ENCODE measurements around the gene PCDHGC4.

GRCh38 chr5:141513627-141514329, 28.9 kb downstream of the PCDHGC4 start:
- TF ChIP-seq, protein P1, sequence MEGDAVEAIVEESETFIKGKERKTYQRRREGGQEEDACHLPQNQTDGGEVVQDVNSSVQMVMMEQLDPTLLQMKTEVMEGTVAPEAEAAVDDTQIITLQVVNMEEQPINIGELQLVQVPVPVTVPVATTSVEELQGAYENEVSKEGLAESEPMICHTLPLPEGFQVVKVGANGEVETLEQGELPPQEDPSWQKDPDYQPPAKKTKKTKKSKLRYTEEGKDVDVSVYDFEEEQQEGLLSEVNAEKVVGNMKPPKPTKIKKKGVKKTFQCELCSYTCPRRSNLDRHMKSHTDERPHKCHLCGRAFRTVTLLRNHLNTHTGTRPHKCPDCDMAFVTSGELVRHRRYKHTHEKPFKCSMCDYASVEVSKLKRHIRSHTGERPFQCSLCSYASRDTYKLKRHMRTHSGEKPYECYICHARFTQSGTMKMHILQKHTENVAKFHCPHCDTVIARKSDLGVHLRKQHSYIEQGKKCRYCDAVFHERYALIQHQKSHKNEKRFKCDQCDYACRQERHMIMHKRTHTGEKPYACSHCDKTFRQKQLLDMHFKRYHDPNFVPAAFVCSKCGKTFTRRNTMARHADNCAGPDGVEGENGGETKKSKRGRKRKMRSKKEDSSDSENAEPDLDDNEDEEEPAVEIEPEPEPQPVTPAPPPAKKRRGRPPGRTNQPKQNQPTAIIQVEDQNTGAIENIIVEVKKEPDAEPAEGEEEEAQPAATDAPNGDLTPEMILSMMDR (IDR thresholded peaks at IDR 0.05), result no peak
- no peak for TF ChIP-seq EZH2 (IDR thresholded peaks at IDR 0.05)
